Kidney (tissue), 14 donors: ENCODE measurements around the gene CCDC149. TPM values are rescaled to one million over a fixed set of nuclear protein-coding genes. Genes with fewer than 3 reads are reported as not detected.

Experiments used
- DNase-seq, 5 donors: peaks; one replicate each; pipeline ENCODE4 v3.0.0-alpha.2; 2013 to 2020
- FAIRE-seq: peaks from 2 replicates; lab custom pipeline; 2012; peaks lifted over from hg19 to GRCh38; lab: Jason Lieb, UNC
- H3K27ac ChIP-seq, 2 donors: one replicate each; pipeline ENCODE4 v1.7.0; 2013; ENCODE audit warnings: low read depth in 2 of 2, low read length in 2 of 2, inconsistent platforms in 1 of 2
- H3K27me3 ChIP-seq: one replicate; pipeline ENCODE4 v1.7.1; 2013; ENCODE audit warnings: low read length, inconsistent platforms; ENCODE audit not compliant: control insufficient read depth, insufficient read depth
- H3K36me3 ChIP-seq, 3 donors: one replicate each; pipeline versions ENCODE4 v1.7.0 to v1.7.1; 2013; ENCODE audit warnings: low read length in 3 of 3, control low read depth in 1 of 3, inconsistent platforms in 1 of 3; ENCODE audit not compliant: insufficient read depth in 3 of 3, control insufficient read depth in 2 of 3
- H3K4me1 ChIP-seq, 3 donors: one replicate each; pipeline versions ENCODE4 v1.7.0 to v1.7.1; 2013; ENCODE audit warnings: low read length in 3 of 3, inconsistent platforms in 1 of 3, low read depth in 1 of 3; ENCODE audit not compliant: control insufficient read depth in 2 of 3, insufficient read depth in 2 of 3
- H3K4me3 ChIP-seq, 3 donors: one replicate each; pipeline versions ENCODE4 v1.7.0 to v1.8.1; 2013; ENCODE audit warnings: low read length in 3 of 3, control low read depth in 1 of 3, inconsistent platforms in 1 of 3
- H3K9ac ChIP-seq, 3 donors: one replicate each; pipeline versions ENCODE4 v1.7.0 to v1.7.1; 2013; ENCODE audit warnings: low read length in 3 of 3, control low read depth in 1 of 3, inconsistent platforms in 1 of 3
- H3K9me3 ChIP-seq, 3 donors: one replicate each; pipeline versions ENCODE4 v1.7.0 to v1.7.1; 2013; ENCODE audit warnings: low read length in 3 of 3, control low read depth in 1 of 3, inconsistent platforms in 1 of 3; ENCODE audit not compliant: control insufficient read depth in 2 of 3, insufficient read depth in 1 of 3
- CTCF ChIP-seq: IDR thresholded peaks from 3 replicates; pipeline ENCODE4 v1.5.1; 2012; ENCODE audit warnings: mild to moderate bottlenecking, moderate library complexity, borderline replicate concordance; ENCODE audit not compliant: insufficient read depth; ENCODE audit errors: extremely low read depth
- intact Hi-C: fragments of 100-400 bp; cut with DNase I; formaldehyde crosslinking; loops from one replicate; pipeline ENCODE4 v1.11.1; 2022
- polyA plus RNA-seq: library from polyadenylated mRNA; stranded (reverse); fragments of 350-450 nt; fragmentation: Illumina TruSeq; extraction: RNeasy Lipid Tissue Mini Kit (QIAGEN cat#74804); gene quantifications from one replicate; pipeline ENCODE4 v1.2.3, GENCODE V29; 2014; ENCODE audit warnings: low read depth, low replicate concordance; ENCODE audit not compliant: insufficient read depth
- total RNA-seq: library from RNA; stranded (reverse); fragmentation: NEBNext Ultra II Directional; extraction: Animal tissue kit (Norgen Biotek cat#: 25700); gene quantifications from one replicate; pipeline ENCODE4 v1.2.1, GENCODE V29; 2021
- donor health status: control.
- donor health status: control.
- donor health status: control.
- donor health status: control.
- donor health status: control.
- donor health status: DM: yes; HTN: yes; CAD: no.
- donor health status: Normal renal cell carcinoma (clear cell type).

Gene CCDC149
- total and polyA plus RNA-seq, 2 donors from 2014 or later: 6.9 to 21.8 TPM

GRCh38 chr4:24794480-24794879 lies 118.4 kb downstream of the CCDC149 start:
- Histone ChIP-seq H3K27ac (peak overlapping the region; percentile 86 to 87), H3K9me3 (no peaks in the 10 kb centered on the region), H3K4me1 (peaks cover 0 to 13% (median 8%) of the 10 kb centered on the region in 3 donors), H3K27me3 (peaks cover 6% of the 10 kb centered on the region), H3K36me3 (no peaks in the 10 kb centered on the region), H3K4me3 (peak overlapping the region in 1 of 3 donors; percentile 70), H3K9ac (peak overlapping the region in 1 of 3 donors; percentile 62)
- TF ChIP-seq CTCF: no peak
- DNase-seq (peak in 1 of 5 donors; percentile 81), FAIRE-seq (no peak)
- intact Hi-C loops: no loop called here

- FAIRE-seq: no peak
- peak overlapping the region in 1 of 2 donors; percentile 2 for H3K27ac ChIP-seq
- no peak for TF ChIP-seq CTCF
- DNase-seq: no peak
- H3K9ac ChIP-seq: no peak overlapping the region
- H3K36me3 ChIP-seq: no peaks in the 10 kb centered on the region
- H3K4me1 ChIP-seq: peaks cover 0 to 13% (median 8%) of the 10 kb centered on the region in 3 donors
- intact Hi-C loops: no loop called here
- no peaks in the 10 kb centered on the region for H3K9me3 ChIP-seq
- peaks cover 2% of the 10 kb centered on the region for H3K27me3 ChIP-seq
- H3K4me3 ChIP-seq: no peak overlapping the region
These were observed 118.8 kb downstream of the CCDC149 start for GRCh38 chr4:24794051-24794450.

- Histone ChIP-seq H3K4me3 (no peak overlapping the region), H3K4me1 (peaks cover 0 to 13% (median 8%) of the 10 kb centered on the region in 3 donors), H3K27ac (peak overlapping the region in 1 of 2 donors; percentile 2), H3K27me3 (no peaks in the 10 kb centered on the region), H3K36me3 (no peaks in the 10 kb centered on the region), H3K9me3 (no peaks in the 10 kb centered on the region), H3K9ac (no peak overlapping the region)
- peak in 1 of 5 donors; percentile 26 for DNase-seq
- peak; percentile 14 for TF ChIP-seq CTCF
- intact Hi-C loops: no loop called here
- FAIRE-seq: no peak
These were observed 119.4 kb downstream of the CCDC149 start for GRCh38 chr4:24793219-24794005.
